ENCODE results near the gene FBXO9.
"Not testable (repeated sequence)": the region's sequence is repeated elsewhere in the genome, so short reads cannot be mapped to it uniquely, and the experiment has no call there.

The FBXO9 gene

GRCh38 chr6:53056273-53056672, 8.9 kb upstream of the FBXO9 start:
- Histone ChIP-seq H3K27me3 (replicated peaks; ENCODE audit: control insufficient read depth, insufficient read depth, low read length) (no peaks in the 10 kb centered on the region), H3K4me3 (replicated peaks; ENCODE audit: low read depth, low read length) (no peak overlapping the region), H3K36me3 (ENCODE audit: control insufficient read depth, insufficient read depth, low read length) (no peaks in the 10 kb centered on the region)
- DNase-seq (ENCODE audit: extremely low read depth, insufficient read length) = no peak
- TF ChIP-seq CTCF (IDR thresholded peaks at IDR 0.05; ENCODE audit: insufficient read depth, low read length, poor library complexity, severe bottlenecking) = no peak

- no peak for DNase-seq (ENCODE audit: extremely low read depth, insufficient read length)
- no peak for TF ChIP-seq CTCF (IDR thresholded peaks at IDR 0.05; ENCODE audit: insufficient read depth, low read length, poor library complexity, severe bottlenecking)
- no peaks in the 10 kb centered on the region for H3K27me3 ChIP-seq (replicated peaks; ENCODE audit: control insufficient read depth, insufficient read depth, low read length)
- H3K4me3 ChIP-seq (replicated peaks; ENCODE audit: low read depth, low read length) = no peak overlapping the region
- H3K36me3 ChIP-seq (ENCODE audit: control insufficient read depth, insufficient read depth, low read length) = no peaks in the 10 kb centered on the region
These were observed 6.6 kb upstream of the FBXO9 start for GRCh38 chr6:53058388-53059195.

- DNase-seq (ENCODE audit: extremely low read depth, insufficient read length) = no peak
- no peaks in the 10 kb centered on the region for H3K36me3 ChIP-seq (ENCODE audit: control insufficient read depth, insufficient read depth, low read length)
- H3K27me3 ChIP-seq (replicated peaks; ENCODE audit: control insufficient read depth, insufficient read depth, low read length) = no peaks in the 10 kb centered on the region
- TF ChIP-seq CTCF (IDR thresholded peaks at IDR 0.05; ENCODE audit: insufficient read depth, low read length, poor library complexity, severe bottlenecking) = no peak
- no peak overlapping the region for H3K4me3 ChIP-seq (replicated peaks; ENCODE audit: low read depth, low read length)
These were observed 5.3 kb upstream of the FBXO9 start for GRCh38 chr6:53059648-53060589.

DNA sequence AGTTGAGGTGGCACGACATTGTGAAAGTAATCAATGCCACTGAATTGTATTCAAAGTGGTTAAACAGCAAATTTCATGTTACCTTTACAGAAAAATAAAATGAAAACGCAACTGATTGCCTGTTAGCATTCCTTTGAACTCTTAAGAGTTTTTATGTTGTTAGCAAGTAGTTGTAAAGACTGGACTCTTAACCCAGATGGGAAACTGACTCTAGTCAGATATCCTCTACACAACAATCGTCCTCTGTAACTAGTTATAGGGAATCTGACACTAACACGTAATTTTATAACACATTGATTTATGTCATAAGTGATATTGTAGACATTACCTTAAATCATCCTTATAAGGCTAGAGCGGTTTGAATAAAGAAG, 3.0 kb upstream of the FBXO9 start:
- H3K4me3 ChIP-seq (replicated peaks; ENCODE audit: low read depth, low read length) = peak overlapping the region; percentile 93
- TF ChIP-seq CTCF (IDR thresholded peaks at IDR 0.05; ENCODE audit: insufficient read depth, low read length, poor library complexity, severe bottlenecking) = no peak
- DNase-seq (ENCODE audit: extremely low read depth, insufficient read length) = no peak
- no peaks in the 10 kb centered on the region for H3K27me3 ChIP-seq (replicated peaks; ENCODE audit: control insufficient read depth, insufficient read depth, low read length)
- H3K36me3 ChIP-seq (ENCODE audit: control insufficient read depth, insufficient read depth, low read length) = no peaks in the 10 kb centered on the region

DNA sequence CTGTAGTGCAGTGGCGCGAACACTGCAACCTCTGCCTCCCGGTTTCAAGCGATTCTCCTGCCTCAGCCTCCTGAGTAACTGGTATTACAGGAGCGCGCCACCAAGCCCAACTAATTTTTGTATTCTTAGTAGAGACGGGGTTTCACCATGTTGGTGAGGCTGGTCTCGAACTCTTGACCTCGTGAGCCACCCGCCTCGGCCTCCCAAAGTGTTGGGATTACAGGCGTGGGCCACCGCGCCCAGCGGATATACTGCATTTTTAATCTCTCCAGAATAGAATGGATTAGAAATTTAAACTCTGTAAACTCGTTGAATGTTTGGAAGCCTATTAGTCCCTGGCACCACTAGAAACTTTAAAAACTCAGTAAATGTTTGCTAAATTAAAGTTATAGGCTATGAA, 949 bp upstream of the FBXO9 start:
- DNase-seq (ENCODE audit: extremely low read depth, insufficient read length); H3K36me3 ChIP-seq (ENCODE audit: control insufficient read depth, insufficient read depth, low read length); H3K27me3 ChIP-seq (replicated peaks; ENCODE audit: control insufficient read depth, insufficient read depth, low read length); H3K4me3 ChIP-seq (replicated peaks; ENCODE audit: low read depth, low read length): not testable (repeated sequence)

DNA sequence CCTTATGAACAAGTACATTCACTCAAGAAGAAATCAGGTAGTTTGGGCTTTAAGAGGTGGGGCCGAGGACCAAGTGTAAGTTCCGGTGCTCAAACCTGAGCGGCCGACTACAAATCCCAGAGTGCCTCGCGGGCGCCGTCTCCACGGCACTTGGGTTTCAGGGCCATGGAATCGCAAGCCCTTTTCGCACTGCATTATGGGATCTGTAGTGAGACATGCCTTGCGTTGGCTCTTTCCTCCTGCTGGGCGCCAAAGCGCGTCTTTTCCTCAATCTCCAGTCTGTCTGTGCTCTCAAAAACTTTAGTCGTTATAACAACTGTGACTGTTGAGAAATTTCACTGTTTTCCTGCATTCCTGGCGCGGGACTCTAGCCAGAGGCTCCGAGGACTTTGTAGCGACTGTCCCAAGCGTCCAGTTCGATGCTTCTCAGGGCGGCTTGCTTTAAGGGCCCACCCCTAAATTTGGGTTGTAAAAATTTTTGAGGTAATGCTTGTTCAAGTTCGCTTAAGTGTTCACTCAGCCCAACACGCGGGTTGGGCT, 408 bp upstream of the FBXO9 start:
- Histone ChIP-seq H3K27me3 (replicated peaks; ENCODE audit: control insufficient read depth, insufficient read depth, low read length) (no peaks in the 10 kb centered on the region), H3K4me3 (replicated peaks; ENCODE audit: low read depth, low read length) (peak overlapping the region; percentile 92), H3K36me3 (ENCODE audit: control insufficient read depth, insufficient read depth, low read length) (no peaks in the 10 kb centered on the region; the same call in 1 of the 2 replicates)
- DNase-seq (ENCODE audit: extremely low read depth, insufficient read length) = peak; percentile 93
- TF ChIP-seq CTCF (IDR thresholded peaks at IDR 0.05; ENCODE audit: insufficient read depth, low read length, poor library complexity, severe bottlenecking) = no peak
